HG02840 (cell line): Measurements from ENCODE around the gene HIP1.
"Not testable (repeated sequence)": the region's sequence is repeated elsewhere in the genome, so short reads cannot be mapped to it uniquely, and the experiment has no call there.

Experiments
- ATAC-seq: cut with Tn5 transposase; IDR thresholded peaks from one replicate; pipeline ENCODE4 v1.9.1; 2021; ENCODE audit warnings: mild to moderate bottlenecking, moderate library complexity, moderate number of reproducible peaks; ENCODE audit not compliant: unreplicated experiment, low FRiP score

Gene HIP1

DNA sequence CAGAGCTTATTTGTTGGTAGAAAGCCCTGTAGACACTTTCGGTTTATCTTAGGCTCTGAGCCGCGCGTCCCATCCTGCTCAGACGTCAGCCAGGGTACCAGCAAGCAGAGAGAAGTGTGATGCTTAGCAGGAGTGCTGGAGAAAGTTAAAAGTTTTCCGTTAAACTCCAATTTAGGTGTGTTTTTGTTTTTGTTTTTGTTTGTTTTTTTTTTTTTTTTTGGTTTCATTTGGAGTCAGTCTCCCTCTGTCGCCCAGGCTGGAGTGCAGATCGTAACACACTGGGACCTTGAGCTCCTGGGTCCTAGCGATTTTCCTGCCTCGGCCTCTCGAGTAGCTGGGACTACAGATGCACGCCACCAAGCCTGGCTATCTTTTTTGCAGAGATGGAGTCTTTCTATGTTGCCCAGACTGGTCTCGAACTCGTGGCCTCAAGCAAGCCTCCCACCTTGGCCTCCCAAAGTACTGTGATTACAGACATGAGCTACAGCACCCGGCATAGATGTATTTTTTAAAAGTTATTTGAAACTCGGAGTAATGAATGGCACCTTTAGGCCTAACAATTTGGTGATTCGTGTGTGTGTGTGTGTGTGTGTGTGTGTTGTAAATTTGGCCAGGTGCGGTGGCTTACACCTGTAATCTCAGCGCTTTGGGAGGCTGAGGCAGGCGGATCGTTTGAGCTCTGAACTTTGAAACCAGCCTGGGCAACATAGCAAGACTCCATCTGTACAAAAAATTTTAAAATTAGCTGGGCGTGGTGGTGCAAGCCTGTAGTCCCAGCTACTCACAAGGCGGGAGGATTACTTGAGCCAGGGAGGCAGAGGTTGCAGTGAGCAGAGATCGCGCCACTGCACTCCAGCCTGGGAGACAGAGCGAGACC, 1.3 kb upstream of the HIP1 start:
- no peak for ATAC-seq

DNA sequence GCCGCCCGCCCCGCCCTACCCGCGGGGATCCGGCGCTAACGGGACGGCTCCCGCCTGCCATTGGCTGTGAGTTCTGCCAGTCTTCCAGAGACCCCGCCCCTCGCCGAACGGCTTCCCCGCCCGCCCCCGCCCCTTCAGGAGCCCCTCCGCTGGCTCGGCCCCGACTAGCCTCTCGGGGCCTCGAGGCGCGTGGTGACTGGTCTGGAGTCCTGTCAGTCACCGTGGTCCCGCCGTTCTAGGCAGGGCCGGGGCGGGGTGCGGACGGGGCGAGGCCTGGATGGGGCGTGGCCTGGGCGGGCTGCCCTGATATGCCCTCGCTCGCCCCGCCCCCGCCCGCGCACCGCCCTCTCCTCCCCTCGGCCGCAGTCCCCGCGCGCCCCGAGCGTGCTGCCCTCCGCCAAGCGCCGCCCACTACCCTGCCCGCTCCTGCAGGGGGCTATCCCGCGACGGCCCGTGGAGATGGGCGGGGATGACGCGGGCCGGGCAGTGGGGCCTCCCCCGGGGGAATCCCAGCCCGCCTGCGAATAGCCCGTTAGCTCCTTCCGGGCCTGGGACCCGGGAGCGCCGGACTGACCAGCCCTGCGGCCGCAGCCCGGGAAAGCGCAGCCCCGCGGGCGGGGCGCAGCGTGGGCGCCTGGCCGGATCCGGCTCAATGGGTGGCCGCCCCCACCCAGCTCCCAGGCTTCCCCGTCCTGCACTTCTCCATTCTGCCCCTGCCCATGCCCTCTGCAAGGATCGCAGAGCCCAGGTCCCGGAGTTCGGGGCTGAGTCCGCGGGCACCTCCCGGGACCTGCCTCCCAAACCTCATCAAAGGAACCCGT, 444 bp upstream of the HIP1 start:
- ATAC-seq: peak; percentile 91

DNA sequence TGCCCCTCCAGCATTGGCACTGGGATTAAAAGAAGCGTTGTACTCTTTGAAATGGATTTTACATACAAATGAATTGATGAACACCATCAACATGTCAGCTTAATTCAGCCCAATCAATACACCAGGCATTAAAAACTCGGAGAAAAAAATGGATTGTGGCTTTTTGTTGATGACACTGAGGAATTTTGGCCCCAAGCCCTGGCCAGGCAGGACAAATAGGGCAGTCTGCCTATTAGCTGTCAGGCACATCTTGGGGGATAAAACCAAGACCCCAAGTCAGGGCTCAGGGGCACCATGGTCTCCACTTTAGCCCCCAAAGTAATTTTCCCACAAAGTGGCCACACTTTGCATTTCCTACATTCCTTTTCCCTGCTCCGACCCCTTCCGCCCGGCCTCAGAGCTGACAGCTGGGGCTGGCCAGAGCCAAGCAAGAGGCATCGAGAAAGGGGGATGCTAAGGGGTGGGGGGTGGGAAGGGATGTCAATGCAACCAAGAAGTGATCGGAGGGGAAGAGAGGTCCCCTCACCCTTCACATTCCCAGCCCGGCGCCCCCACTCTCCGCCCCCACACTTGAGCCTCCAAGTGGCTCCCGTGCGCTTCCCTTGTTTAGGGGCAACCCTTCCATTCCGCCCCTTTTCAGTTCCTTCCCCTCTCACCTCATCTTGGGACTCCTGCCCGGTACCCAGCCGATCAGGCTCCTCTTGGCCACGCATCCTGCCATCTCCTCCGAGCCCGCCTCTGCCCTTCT, 711 bp downstream of the HIP1 start:
- no peak for ATAC-seq

DNA sequence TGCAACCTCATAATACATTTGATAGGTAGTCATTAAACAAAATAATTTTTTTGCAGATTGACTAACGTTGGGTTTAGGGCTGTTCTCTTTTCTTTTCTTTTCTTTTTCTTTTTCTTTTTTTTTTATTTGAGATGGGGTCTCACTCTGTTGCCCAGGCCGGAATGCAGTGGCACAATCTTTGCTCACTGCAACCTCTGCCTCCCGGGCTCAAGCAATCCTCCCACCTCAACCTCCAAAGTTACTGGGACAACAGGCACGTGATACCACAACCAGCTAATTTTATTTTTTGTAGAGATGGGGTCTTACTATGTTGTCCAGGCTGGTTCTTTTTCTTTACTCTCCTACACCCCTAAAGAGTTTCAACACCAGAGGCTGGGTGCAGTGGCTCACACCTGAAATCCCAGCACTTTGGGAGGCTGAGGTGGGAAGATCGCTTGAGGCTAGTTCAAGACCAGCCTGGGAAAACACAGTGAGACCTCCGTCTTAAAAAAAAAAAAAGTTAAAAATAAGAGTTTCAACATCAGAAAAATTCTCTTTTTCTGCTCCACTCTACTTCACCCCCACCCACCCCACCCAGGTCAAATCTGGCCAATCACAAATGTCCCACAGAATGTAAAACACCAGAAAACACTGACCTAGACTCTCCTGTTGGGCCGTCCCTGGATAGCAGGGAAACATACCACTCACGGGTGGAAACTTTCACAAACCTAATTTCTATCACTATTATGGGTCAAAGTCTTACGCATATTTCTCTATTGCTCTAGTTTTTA, 3.0 kb downstream of the HIP1 start:
- no peak for ATAC-seq

DNA sequence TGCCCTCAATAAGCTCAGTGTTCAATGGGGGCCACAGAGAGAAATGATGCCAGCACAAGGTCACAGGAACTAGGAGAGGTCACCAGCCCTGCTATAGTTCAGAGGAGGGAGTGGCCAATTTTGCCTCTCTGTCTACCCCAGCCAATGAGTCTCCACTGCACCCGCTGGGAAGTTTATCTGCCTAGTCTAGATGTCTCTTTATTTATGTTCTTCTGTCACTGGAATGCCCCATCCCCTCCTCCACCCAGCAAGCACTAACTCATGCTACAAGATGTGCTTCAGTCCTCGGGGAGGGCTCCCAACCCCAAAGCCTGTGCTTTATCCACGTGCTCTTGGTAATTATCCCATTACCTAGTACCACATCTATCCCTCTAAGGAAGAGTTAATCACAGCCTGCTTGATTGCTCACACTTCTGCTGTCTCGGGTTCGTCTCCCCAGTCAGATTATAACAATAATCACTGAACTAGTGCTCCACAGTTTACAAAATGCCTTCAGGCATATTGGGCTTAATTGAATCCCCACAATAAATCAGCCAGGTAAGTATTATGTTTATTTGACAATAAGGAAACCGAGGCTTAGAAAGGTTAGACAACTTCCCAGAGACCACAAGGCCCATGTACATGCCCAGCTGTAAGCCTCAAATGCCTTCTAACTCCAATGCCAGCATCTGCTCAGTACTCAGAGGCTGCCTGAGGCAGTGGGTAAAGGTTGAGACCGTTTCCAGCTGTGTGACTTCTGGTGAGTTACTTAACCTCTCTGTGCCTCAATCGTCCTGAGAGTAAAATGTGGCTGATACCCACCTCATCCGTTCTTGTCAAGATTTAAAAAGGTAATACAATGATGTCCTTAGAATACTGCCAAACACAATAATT, 3.9 kb downstream of the HIP1 start:
- no peak for ATAC-seq

DNA sequence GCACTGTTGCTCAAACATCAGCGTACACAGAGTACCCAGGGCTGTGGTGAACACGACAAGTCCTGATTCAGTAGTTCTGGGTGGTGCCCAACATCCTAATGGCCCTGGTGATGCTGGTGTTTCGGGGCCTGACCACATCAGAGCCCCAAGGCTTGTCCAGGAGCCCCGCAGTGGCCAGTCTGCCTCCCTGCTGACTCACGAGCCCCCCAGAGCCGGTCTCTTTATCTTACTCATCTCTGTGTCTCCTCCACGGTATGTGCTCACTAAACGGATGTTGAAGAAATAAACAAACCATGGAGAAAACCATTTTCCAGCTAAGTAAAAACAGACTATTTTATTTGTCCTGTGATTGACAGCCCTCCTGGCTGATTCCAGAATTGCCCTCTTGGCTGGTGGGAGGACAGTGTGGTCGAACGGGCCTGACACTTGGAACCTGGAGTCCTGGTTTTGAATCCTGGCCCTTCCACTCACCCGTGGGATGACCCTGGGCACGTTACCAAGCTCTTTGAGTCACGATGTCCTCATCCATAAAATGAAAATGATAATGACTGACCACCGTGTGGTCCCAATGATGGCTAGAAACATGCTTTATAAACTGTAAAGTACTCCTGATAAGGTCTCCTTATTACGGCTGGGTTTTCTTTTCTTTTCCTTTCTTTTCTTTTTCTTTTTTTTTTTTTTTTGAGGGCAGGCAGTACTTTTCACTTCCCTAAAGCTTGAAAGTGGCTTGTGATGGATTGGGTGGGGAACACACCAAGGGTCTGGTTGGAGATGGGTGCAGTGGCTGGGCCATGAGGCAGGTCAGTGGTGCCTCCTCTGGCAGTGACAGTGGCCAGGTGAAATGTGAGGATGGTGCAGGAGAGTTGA, 5.7 kb downstream of the HIP1 start:
- no peak for ATAC-seq

DNA sequence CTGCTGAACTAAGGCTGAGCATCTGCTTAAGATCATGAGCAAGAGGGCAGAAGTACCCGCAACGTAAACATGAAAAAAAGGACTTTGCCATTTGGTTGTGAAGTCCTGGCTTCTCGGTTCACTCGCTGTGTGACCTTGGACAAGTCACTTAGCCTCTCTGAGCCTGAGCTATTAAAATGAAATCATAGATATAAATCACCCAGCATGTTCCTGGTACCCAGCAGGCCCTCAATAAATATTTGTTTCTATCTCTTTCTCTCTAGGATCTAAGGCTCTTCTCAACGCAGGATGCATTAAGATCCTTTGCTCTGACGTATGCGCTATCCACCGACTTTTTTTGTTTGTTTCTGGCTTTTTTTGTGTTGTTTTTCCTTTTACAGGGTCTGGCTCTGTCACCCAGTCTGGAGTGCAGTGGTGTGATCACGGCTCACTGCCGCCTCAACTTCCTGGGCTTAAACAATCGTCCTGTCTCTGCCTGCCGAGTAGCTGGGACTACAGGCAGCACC, 6.7 kb downstream of the HIP1 start:
- ATAC-seq: no peak

DNA sequence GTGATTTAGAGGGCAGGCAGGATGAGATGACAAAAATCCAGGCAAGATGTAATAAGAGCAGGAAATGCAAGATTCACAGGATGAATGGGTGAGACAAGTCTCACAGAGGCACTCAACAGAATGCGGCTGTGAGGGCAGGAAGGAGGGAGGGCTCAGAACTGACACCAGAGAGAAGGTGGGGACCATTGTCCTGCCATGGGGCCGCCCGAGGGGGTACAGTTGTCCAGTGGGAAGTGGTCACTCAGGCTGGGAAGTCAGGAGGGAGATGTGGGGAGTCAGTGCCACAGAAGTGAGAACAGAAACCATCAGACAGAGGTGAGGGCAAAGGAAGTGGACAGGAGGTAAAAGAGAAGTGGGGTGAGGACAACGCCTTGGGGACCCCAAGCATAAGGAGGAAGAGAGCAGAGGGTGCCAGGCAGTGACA, 8.9 kb downstream of the HIP1 start:
- no peak for ATAC-seq

DNA sequence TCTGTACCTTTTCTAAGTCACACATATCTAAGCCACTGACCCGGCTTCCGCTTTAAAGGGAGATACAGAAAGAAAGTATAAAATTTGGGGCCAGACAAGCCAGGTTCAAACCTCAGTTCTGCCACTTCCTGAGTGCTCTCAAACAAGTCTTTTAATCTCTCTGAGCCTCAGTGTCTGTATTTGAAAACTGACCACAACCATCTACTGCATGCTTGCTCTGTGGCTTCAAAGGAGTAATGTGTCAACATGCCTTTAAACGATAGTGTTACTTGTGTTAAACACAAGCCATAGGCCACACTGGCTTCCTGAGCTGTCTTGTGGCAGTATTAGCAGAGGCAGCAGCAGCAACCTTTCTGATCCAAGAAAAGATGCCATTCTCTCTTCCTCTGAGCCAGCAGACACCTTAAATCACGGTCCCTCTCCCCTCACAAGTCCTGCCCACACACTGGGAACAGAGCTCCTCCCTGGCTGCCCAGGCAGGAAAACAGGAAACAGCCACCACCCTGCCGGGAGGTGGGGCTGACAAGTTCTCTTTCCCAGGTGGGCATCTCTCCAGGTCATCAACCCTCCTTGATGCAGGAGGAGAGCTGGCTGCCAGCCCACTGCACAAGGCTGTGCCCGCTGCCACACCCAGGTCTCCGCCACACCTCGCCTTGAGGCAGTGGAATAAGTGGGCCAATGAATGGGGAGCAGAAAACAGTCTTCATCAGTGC, 10.7 kb downstream of the HIP1 start:
- no peak for ATAC-seq

DNA sequence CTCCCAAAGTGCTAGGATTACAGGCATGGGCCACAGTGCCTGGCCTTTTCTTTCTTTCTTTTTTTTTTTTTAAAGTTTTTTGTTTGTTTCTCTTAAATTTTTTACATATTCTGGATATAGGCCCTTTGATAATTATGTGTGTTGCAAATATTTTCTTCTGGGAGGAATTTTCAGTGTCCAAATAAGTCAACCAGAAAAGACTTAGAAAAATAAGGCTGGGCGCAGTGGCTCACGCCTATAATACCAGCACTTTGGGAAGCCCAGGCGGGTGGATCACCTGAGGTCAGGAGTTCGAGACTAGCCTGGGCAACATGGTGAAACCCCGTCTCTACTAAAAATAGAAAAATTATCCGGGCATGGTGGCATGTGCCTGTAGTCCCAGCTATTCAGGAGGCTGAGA, 11.4 kb downstream of the HIP1 start:
- not testable (repeated sequence) for ATAC-seq

DNA sequence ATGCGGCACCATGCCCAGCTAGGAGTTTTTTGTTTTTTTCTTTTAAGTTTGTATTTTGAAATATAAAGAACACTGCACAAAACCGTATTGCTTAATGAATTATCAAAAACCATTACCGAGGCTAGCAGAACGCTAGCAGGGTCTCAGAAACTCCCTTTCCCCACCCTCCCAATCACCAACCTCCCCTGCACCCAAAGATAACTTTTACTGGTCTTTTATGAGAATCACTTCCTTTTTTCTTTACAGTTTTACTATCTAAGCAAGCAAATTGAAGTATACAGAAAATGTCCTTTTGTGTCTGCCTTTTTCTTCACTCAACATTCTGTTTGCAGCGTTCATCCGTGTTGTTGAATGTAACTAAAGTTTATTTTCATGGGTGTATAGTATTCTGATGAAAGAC, 13.4 kb downstream of the HIP1 start:
- no peak for ATAC-seq

DNA sequence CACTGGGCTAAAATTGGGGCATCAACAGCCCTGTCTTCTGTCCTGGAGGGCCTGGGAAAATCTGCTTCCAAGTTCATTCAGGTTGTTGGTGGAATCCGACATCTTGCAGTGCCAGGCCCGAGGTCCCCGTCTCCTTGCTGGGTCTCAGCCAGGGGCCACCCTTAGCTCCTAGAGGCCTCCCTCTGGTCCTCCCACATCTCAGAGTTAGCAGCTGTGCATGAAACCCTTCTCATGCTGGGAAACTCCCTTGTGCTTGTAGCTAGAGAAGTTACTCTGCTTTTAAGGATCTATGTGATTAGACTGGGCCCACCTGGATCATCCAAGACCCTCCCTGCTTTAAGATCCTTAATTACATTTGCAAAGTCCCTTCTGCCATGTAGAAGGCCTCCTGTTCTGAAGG, 15.3 kb downstream of the HIP1 start:
- ATAC-seq: no peak

DNA sequence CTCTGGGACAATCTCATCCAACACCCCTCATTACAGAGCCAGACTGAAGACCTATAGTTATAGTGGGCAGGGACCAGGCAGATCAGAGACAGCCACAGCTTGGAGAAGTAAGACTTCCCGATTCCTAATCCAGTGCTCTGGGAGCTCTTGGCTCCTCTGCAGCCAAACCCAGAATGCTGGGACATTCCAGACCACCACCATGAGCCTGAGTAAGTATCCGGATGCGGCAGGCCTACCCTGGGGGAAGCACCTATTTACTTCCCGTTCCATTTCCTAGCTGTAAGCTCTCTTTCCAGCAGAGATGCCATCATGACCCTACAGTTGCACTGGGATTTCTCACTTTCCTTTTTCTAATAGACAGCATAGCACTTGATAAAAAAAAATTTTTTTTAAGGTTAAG, 16.4 kb downstream of the HIP1 start:
- ATAC-seq: no peak

DNA sequence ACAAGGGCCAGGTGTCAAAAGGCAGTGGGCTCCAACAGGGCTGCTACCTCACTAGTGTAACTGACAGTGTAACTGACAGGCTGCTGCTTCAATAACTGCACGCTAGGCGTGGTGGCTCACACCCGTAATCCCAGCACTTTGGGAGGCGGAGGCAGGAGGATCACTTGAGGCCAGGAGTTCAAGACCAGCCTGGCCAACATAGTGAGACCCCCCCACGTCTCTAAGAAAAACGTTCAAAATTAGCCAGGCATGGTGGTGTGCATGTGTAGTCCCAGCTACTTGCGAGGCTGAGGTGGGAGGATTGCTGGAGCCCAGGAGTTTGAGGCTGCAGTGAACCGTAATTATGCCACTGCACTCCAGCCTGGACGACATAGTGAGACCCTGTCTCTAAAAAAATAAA, 16.8 kb downstream of the HIP1 start:
- not testable (repeated sequence) for ATAC-seq

DNA sequence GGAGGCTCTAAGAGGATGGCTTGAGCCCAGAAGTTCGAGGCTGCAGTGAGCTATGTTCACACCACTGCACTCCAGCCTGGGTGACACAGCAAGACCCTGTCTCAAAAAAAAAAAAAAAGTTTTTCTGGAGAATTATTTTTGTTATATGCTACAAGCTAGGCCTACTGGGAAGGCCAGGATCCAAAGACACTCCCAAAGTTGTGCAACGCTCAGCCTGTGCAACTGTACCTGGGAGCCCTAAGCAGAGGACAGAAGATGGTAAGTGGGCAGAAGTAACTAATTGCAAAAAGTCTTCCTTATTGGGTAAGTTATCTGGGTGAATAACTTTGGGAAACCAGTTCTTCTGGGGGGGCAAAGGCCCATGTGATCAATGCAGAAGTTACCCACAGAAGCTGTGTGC, 17.3 kb downstream of the HIP1 start:
- ATAC-seq: no peak

DNA sequence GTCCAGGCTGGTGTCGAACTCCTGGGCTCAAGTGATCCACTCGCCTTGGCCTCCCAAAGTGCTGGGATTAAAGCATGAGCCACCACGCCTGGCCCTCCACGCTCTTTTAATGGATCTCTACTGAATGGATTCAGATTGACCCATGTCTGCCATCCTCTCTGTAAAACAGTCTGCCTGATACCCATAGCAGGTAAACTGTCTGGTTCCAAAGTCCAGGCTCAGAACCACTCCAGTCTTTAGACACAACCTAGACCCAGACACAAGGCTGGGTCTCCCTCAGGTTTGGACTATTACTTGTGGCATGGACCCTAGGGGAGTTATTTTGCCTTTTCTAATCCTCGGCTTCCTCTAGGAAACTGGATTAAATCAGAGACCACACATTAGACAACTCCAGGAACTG, 19.1 kb downstream of the HIP1 start:
- no peak for ATAC-seq

DNA sequence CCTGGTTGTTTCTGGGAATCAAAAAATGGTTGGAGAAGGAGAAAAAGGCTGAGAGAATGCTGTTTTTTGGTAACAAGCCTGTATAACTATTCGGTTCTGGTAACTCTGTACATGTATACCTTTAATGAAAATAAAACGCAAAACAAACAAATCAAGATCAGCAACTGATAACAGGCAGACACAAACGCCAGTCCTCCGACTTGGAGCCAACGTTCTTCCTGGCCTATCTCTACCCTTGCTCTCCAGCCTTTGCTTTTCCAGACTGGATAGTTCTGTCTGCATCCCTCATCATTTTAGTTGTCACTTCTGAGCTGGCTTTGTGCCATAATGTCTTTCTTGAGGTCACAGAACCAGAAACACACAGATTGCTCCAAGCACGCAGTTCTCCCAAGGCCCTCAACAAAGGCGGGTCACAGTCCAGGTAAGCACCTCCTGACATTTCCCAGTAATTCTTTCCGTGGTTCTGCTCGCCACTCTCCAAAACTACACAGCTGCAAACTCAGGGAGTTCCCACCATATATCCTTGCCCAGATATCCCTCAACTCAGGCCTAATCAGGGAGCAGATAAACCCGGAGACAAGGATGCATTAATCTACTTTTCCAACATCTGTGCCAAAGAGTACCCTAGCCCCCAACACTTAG, 20.2 kb downstream of the HIP1 start:
- no peak for ATAC-seq
